ENCODE measurements around the gene ATP12A. TPM values are rescaled to one million over a fixed set of nuclear protein-coding genes. Genes with fewer than 3 reads are reported as not detected.
A peak's percentile ranks its signal among the peaks of the same experiment; 100 is the strongest.

Gene ATP12A
- total RNA-seq, 1 donor from 2014 or later, result not detected

GRCh38 chr13:24693862-24694471 is 13.8 kb downstream of the ATP12A start:
- no peaks in the 10 kb centered on the region for H3K4me1 Mint-ChIP-seq (ENCODE audit: unreplicated experiment)
- H3K4me3 Mint-ChIP-seq (ENCODE audit: unreplicated experiment), result no peak overlapping the region
- no peaks in the 10 kb centered on the region for H3K9me3 Mint-ChIP-seq (ENCODE audit: unreplicated experiment)
- DNase-seq (ENCODE audit: extremely low spot score, unreplicated experiment), result no peak
- TF ChIP-seq, protein P1, sequence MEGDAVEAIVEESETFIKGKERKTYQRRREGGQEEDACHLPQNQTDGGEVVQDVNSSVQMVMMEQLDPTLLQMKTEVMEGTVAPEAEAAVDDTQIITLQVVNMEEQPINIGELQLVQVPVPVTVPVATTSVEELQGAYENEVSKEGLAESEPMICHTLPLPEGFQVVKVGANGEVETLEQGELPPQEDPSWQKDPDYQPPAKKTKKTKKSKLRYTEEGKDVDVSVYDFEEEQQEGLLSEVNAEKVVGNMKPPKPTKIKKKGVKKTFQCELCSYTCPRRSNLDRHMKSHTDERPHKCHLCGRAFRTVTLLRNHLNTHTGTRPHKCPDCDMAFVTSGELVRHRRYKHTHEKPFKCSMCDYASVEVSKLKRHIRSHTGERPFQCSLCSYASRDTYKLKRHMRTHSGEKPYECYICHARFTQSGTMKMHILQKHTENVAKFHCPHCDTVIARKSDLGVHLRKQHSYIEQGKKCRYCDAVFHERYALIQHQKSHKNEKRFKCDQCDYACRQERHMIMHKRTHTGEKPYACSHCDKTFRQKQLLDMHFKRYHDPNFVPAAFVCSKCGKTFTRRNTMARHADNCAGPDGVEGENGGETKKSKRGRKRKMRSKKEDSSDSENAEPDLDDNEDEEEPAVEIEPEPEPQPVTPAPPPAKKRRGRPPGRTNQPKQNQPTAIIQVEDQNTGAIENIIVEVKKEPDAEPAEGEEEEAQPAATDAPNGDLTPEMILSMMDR (IDR thresholded peaks at IDR 0.05), result peak; percentile 45
- peaks cover 5% of the 10 kb centered on the region for H3K27me3 Mint-ChIP-seq (ENCODE audit: unreplicated experiment)
- no peak overlapping the region for H3K27ac Mint-ChIP-seq (ENCODE audit: unreplicated experiment)
- H3K36me3 Mint-ChIP-seq (ENCODE audit: unreplicated experiment), result no peaks in the 10 kb centered on the region

- H3K4me3 Mint-ChIP-seq (ENCODE audit: unreplicated experiment), result no peak overlapping the region
- DNase-seq (ENCODE audit: extremely low spot score, unreplicated experiment), result no peak
- H3K36me3 Mint-ChIP-seq (ENCODE audit: unreplicated experiment), result no peaks in the 10 kb centered on the region
- no peaks in the 10 kb centered on the region for H3K4me1 Mint-ChIP-seq (ENCODE audit: unreplicated experiment)
- H3K9me3 Mint-ChIP-seq (ENCODE audit: unreplicated experiment), result no peaks in the 10 kb centered on the region
- H3K27me3 Mint-ChIP-seq (ENCODE audit: unreplicated experiment), result peaks cover 5% of the 10 kb centered on the region
- no peak overlapping the region for H3K27ac Mint-ChIP-seq (ENCODE audit: unreplicated experiment)
- TF ChIP-seq, protein P1 (IDR thresholded peaks at IDR 0.05), result no peak
Measured at GRCh38 chr13:24694907-24695306, 14.7 kb downstream of the ATP12A start.

GRCh38 chr13:24698686-24699085 is 18.5 kb downstream of the ATP12A start:
- DNase-seq (ENCODE audit: extremely low spot score, unreplicated experiment), result no peak
- Mint-ChIP-seq H3K9me3 (ENCODE audit: unreplicated experiment) (no peaks in the 10 kb centered on the region), H3K27me3 (ENCODE audit: unreplicated experiment) (peaks cover 2% of the 10 kb centered on the region), H3K4me3 (ENCODE audit: unreplicated experiment) (no peak overlapping the region), H3K27ac (ENCODE audit: unreplicated experiment) (no peak overlapping the region), H3K36me3 (ENCODE audit: unreplicated experiment) (no peaks in the 10 kb centered on the region), H3K4me1 (ENCODE audit: unreplicated experiment) (no peaks in the 10 kb centered on the region)
- TF ChIP-seq, protein P1 (IDR thresholded peaks at IDR 0.05), result no peak

GRCh38 chr13:24699541-24699940 is 19.3 kb downstream of the ATP12A start:
- Mint-ChIP-seq H3K27ac (ENCODE audit: unreplicated experiment) (no peak overlapping the region), H3K36me3 (ENCODE audit: unreplicated experiment) (no peaks in the 10 kb centered on the region), H3K4me1 (ENCODE audit: unreplicated experiment) (no peaks in the 10 kb centered on the region), H3K9me3 (ENCODE audit: unreplicated experiment) (no peaks in the 10 kb centered on the region), H3K27me3 (ENCODE audit: unreplicated experiment) (peaks cover 3% of the 10 kb centered on the region), H3K4me3 (ENCODE audit: unreplicated experiment) (no peak overlapping the region)
- TF ChIP-seq, protein P1 (IDR thresholded peaks at IDR 0.05), result no peak
- DNase-seq (ENCODE audit: extremely low spot score, unreplicated experiment), result no peak

GRCh38 chr13:24700539-24700938 is 20.3 kb downstream of the ATP12A start:
- Mint-ChIP-seq H3K27ac (ENCODE audit: unreplicated experiment) (no peak overlapping the region), H3K4me3 (ENCODE audit: unreplicated experiment) (no peak overlapping the region), H3K9me3 (ENCODE audit: unreplicated experiment) (no peaks in the 10 kb centered on the region), H3K4me1 (ENCODE audit: unreplicated experiment) (no peaks in the 10 kb centered on the region), H3K27me3 (ENCODE audit: unreplicated experiment) (peaks cover 3% of the 10 kb centered on the region), H3K36me3 (ENCODE audit: unreplicated experiment) (no peaks in the 10 kb centered on the region)
- DNase-seq (ENCODE audit: extremely low spot score, unreplicated experiment), result no peak
- TF ChIP-seq, protein P1 (IDR thresholded peaks at IDR 0.05), result no peak
